ENCODE results near the gene ADGRF5. TPM values are rescaled to one million over a fixed set of nuclear protein-coding genes. Genes with fewer than 3 reads are reported as not detected.
"Not testable (repeated sequence)": the region's sequence is repeated elsewhere in the genome, so short reads cannot be mapped to it uniquely, and the experiment has no call there.

The ADGRF5 gene
- total RNA-seq, 1 donor from 2014 or later: 495 TPM

DNA sequence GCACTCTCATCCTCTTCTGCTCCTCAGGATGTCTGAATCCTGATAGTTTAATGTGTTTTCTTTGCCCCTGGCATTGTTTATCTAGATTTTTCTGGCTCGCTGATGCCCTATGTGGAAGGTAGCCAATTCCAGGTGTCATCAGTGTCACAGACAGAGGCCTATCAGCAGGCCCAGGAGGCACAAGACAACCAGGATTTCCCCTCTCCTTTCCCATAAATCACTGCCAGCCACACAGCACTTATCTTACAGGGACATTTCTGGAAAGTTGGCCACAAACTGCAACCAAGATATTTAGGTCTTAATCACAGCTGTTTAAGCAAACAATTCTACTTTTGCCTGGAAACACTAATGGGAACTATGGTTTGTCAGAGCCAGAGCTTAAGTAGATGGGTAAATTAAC, 28.1 kb downstream of the ADGRF5 start:
- no peak for DNase-seq (ENCODE audit: extremely low read depth, low read depth, low spot score)

DNA sequence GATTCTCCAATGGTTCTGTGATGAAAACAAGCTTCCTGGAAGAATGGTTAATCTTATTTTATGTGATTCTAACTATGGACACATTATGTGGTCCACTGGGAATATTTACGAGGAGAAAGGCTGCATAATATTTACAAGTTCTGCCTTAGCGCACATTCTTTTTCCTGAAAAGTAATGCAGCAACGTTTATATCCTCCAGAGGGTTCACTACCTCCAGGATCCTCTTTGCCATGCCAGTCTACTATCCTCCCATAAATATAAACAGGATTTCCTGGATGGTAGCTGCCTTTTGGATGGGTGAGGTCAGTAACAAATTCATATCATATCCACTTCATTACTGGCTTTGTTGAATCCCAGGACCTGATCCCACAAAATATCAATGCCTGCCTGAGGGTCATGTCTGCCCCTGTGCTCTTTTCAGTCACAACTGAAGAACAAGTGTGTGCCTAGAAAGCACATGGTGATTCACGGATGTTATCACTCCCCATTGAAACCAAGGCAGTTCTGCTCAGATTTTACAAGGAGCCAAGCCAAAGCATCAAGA, 30.4 kb downstream of the ADGRF5 start:
- no peak for DNase-seq (ENCODE audit: extremely low read depth, low read depth, low spot score)

GRCh38 chr6:46888578-46888977, 33.2 kb downstream of the ADGRF5 start:
- DNase-seq (ENCODE audit: extremely low read depth, low read depth, low spot score): no peak

GRCh38 chr6:46888031-46888430, 33.7 kb downstream of the ADGRF5 start:
- peak; percentile 51 for DNase-seq (ENCODE audit: extremely low read depth, low read depth, low spot score)

GRCh38 chr6:46882645-46883044, 39.1 kb downstream of the ADGRF5 start:
- DNase-seq (ENCODE audit: extremely low read depth, low read depth, low spot score): no peak

- no peak for DNase-seq (ENCODE audit: extremely low read depth, low read depth, low spot score)
Observed at GRCh38 chr6:46879003-46879402, 42.7 kb downstream of the ADGRF5 start.

- peak; percentile 94 for DNase-seq (ENCODE audit: extremely low read depth, low read depth, low spot score)
Observed at GRCh38 chr6:46876126-46876525, 45.6 kb downstream of the ADGRF5 start.

DNA sequence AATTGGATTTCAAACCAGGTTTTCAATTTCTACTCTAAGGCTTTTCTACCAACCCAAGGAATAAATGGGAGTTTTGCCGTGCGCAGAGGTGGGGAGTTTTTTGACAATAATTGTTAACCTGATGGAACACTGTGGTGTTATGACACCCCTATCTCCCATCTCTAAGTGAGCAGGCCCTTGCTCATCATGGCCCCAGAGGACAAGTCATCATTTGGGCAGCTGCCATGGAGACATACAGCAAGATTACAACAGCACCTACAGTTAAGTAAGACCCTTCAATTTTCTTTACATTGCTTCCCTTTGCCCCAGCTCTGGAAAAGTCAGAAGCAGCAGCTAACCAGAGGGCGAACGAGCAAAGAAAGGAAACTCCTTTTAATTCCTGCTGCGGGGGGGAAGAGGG, 54.3 kb downstream of the ADGRF5 start:
- no peak for DNase-seq (ENCODE audit: extremely low read depth, low read depth, low spot score)

GRCh38 chr6:46865221-46865620, 56.5 kb downstream of the ADGRF5 start:
- DNase-seq (ENCODE audit: extremely low read depth, low read depth, low spot score): no peak

DNA sequence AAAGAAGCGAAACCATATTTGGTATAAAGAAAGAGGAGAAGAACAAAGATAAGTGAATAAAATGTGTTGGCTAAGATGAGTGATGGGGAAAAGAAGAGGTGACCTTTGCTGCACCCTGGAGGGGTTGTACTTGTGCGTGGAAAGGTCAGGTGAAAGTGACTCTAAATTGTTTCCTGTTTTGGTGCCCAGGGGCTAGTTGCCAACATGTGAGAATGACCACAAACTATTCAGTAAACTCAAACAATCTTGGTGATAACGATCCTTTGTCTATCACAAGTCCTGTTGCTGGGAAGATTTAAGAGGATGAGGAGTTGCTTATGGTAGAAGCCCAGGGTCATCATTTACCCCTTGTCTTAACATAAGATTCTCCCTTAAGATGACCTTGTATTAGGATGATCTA, 57.9 kb downstream of the ADGRF5 start:
- DNase-seq (ENCODE audit: extremely low read depth, low read depth, low spot score): no peak

- DNase-seq (ENCODE audit: extremely low read depth, low read depth, low spot score): no peak
Observed at GRCh38 chr6:46862381-46862780, 59.4 kb downstream of the ADGRF5 start.

- not testable (repeated sequence) for DNase-seq (ENCODE audit: extremely low read depth, low read depth, low spot score)
Observed at GRCh38 chr6:46855966-46856365, 65.8 kb downstream of the ADGRF5 start.

DNA sequence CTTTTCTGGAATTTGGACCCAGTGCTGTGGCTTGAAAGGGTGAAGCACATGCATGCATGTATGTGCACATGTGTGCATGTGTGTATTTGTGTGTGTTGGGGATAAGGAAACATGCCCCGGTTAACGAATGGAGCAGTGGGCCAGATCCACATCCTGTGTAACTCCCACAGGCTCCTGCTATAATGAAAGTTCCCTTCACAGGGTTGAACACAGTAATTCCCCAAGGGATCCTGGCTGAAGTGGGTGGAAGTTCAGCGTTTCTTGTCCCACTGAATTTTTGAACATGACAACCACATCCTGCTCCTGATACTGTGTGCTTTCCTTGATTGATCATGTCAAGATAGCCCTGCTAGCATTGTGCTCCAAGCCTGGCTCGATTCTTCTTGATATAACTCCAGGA, 70.2 kb downstream of the ADGRF5 start:
- DNase-seq (ENCODE audit: extremely low read depth, low read depth, low spot score): not testable (repeated sequence)

DNA sequence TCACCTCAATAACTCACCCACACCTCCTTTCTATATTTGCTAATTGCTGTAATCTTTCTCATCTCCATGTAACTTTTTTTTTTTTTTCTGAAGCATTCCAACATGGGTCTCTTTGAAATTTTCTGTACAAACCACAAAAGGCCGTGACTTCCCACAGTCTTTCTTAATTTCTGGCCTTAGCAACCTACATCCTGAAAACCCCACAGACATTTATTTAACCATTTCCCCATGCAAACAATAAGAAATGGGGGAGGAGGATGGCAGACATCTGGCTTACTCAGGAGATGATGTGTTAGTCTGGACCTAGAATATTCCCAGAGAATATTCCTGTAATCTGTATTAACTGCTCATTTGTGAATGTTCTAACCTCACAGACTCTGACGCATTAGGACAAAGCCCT, 70.9 kb downstream of the ADGRF5 start:
- DNase-seq (ENCODE audit: extremely low read depth, low read depth, low spot score): no peak

DNA sequence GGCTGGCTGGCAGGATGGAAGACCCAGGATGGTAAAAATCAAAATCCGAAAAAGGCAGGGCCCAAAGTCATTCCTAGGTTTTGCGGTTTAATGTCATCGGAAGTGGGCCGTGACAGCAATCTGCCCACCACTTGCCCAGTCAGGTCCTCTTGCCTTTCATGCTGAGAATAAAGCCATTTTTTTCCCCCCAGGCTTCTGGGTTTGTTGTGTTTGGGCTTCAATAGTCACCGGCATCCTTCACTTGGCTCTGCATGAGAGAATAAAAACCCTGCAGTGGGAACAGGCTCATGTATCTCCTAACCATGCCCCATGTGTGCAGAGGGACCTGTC, 72.4 kb downstream of the ADGRF5 start:
- DNase-seq (ENCODE audit: extremely low read depth, low read depth, low spot score): no peak

DNA sequence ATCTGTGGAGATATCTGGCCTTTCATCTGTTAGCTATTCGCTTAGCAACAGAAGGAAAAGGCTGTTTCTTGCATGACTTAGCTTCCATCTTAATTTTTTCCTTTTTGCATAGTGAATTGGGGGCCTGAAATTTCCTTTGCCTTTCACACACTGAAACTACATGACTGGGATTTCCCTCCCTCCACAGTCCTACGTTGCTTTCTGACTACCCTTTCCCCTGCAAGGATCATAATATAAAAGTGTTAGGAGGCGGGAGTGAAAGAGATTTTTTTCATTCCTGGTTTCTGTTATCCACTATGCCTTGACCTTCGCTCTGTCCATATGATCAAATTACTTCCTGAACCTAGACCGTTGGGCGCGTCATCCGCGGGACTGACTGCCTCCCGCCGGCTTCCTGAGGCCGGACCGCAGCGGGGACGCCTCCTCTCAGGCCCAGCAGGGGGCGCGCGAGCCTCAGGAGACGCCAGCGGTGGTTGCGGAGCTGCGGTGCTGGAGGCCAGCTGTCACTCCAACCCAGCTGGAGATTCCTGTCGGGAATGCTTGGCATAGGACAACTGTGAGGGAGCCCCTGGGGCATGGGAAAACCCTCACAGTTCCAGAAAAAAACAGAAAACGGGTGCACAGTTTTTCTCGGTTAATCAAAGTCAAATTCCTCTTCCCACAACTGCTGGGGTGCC, 72.9 kb downstream of the ADGRF5 start:
- peak; percentile 41 for DNase-seq (ENCODE audit: extremely low read depth, low read depth, low spot score)

DNA sequence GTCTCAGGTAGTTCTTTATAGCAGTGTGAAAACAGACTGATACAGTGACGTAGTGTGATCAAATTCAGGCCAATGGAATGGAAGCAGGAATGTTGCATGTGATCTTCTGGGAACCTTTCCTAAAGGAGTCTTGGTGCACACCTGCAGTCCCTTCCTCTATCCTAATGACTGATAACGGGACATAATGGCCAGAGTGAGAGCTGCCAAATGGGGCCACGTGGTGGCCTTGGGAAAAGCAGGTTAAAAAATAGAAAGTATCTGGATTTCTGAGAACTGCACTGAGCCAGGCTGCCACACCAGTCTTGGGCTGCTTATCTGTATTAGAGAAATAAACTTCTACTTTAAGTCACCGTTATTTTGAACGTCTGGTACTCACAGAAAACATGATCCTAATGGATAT, 76.6 kb downstream of the ADGRF5 start:
- DNase-seq (ENCODE audit: extremely low read depth, low read depth, low spot score): no peak

DNA sequence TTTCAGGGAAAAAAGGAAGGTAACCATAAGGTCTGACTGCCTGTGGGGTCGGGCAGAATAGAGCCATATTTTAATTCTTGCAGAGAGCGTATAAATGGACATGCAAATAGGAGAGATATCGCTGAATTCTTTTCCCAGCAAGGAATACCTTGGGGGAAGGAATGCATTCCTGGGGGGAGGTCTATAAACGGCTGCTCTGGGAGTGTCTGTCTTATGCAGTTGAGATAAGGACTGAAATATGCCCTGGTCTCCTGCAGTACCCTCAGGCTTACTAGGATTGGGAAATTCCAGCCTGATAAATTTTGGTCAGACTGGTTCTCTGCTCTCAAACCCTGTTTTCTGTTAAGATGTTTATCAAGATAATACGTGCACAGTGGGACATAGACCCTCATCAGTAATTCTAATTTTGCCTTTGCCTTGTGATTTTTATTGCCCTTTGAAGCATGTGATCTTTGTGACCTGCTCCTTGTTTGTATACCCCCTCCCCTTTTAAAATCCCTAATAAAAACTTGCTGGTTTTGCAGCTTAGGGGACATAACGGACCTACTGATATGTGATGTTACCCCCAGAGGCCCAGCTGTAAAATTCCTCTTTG, 79.4 kb downstream of the ADGRF5 start:
- not testable (repeated sequence) for DNase-seq (ENCODE audit: extremely low read depth, low read depth, low spot score)

GRCh38 chr6:46838033-46838432, 83.7 kb downstream of the ADGRF5 start:
- DNase-seq (ENCODE audit: extremely low read depth, low read depth, low spot score): no peak

DNA sequence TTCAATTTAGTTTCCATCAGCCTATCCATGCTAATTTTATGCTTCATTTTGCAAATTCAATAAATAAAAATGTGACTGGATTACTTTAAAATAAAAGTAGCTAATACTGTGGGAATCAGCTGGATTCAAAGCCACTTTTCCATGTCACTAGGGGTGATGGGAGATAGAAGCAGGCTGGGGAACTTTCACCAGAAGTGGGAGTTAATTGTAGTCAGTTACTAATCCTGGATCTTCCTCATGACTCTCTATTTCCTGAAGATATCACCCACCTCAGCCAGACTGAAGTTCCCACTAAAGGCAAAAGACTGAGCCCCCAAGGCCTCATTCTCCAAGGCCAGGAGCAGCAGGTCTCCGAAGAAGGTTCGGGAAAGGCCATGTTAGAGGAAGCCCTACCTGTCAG, 86.7 kb downstream of the ADGRF5 start:
- not testable (repeated sequence) for DNase-seq (ENCODE audit: extremely low read depth, low read depth, low spot score)

GRCh38 chr6:46834257-46834916, 87.4 kb downstream of the ADGRF5 start:
- not testable (repeated sequence) for DNase-seq (ENCODE audit: extremely low read depth, low read depth, low spot score)

- no peak for DNase-seq (ENCODE audit: extremely low read depth, low read depth, low spot score)
Observed at GRCh38 chr6:46832816-46833215, 88.9 kb downstream of the ADGRF5 start.

All from glomerular endothelial cell (primary cell).